Measurements from ENCODE around the gene SLC33A1. TPM values are rescaled to one million over a fixed set of nuclear protein-coding genes. Genes with fewer than 3 reads are reported as not detected.

The SLC33A1 gene
- polyA plus RNA-seq, 1 donor from 2014 or later: 16.1 TPM

DNA sequence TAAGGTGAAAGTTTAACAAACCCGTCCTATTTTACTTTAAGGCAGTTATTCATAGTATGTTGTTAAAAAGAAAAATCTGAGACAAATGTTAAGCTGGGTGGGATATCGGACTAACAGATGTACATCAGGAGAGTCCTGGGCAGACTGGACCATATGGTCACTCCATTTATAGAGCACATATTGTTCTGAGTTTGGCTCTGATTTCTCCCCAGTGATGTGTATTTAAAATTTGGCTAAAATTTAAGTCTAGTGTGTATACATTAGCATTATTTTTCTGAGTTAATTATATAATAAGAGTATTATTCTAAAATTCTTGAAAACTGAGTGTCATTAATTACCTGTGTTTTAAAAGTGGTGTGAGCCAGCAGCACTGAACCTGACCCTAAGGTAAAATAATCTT is 22.3 kb upstream of the SLC33A1 start:
- Histone ChIP-seq H3K9me2 (ENCODE audit: insufficient read depth, low read length) (no peaks in the 10 kb centered on the region), H4K20me1 (ENCODE audit: insufficient read depth) (no peaks in the 10 kb centered on the region), H3K27ac (ENCODE audit: low read length) (no peak overlapping the region), H3K27me3 (ENCODE audit: insufficient read depth, low read depth, low read length) (no peaks in the 10 kb centered on the region), H3F3A (ENCODE audit: insufficient read depth, low read length, poor library complexity, severe bottlenecking) (no peaks in the 10 kb centered on the region), H2AFZ (ENCODE audit: low read depth, low read length) (no peak overlapping the region), H3K9me3 (ENCODE audit: low read length) (no peaks in the 10 kb centered on the region), H3K4me2 (ENCODE audit: low read length) (no peak overlapping the region), H3K9ac (ENCODE audit: low read length) (no peak overlapping the region), H3K4me3 (ENCODE audit: low read length) (no peak overlapping the region), H3K36me3 (ENCODE audit: insufficient read depth, low read length) (no peaks in the 10 kb centered on the region), H3K79me2 (replicated peaks; ENCODE audit: insufficient read depth, low read length) (peaks cover 98% of the 10 kb centered on the region)
- TF ChIP-seq, protein P1, sequence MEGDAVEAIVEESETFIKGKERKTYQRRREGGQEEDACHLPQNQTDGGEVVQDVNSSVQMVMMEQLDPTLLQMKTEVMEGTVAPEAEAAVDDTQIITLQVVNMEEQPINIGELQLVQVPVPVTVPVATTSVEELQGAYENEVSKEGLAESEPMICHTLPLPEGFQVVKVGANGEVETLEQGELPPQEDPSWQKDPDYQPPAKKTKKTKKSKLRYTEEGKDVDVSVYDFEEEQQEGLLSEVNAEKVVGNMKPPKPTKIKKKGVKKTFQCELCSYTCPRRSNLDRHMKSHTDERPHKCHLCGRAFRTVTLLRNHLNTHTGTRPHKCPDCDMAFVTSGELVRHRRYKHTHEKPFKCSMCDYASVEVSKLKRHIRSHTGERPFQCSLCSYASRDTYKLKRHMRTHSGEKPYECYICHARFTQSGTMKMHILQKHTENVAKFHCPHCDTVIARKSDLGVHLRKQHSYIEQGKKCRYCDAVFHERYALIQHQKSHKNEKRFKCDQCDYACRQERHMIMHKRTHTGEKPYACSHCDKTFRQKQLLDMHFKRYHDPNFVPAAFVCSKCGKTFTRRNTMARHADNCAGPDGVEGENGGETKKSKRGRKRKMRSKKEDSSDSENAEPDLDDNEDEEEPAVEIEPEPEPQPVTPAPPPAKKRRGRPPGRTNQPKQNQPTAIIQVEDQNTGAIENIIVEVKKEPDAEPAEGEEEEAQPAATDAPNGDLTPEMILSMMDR (IDR thresholded peaks at IDR 0.05; ENCODE audit: poor library complexity, severe bottlenecking): no peak
- TF ChIP-seq RAD21 (conservative IDR thresholded peaks at IDR 0.05) (no peak), SMC3 (conservative IDR thresholded peaks at IDR 0.05; ENCODE audit: poor library complexity) (no peak), EZH2 (IDR thresholded peaks at IDR 0.05; ENCODE audit: borderline replicate concordance, insufficient read depth, low read length, poor library complexity, severe bottlenecking) (no peak), EP300 (conservative IDR thresholded peaks at IDR 0.05; ENCODE audit: poor library complexity, severe bottlenecking) (no peak), TAF1 (IDR thresholded peaks at IDR 0.05; ENCODE audit: low read depth) (no peak), MXI1 (conservative IDR thresholded peaks at IDR 0.05; ENCODE audit: poor library complexity, severe bottlenecking) (no peak), POLR2AphosphoS5 (IDR thresholded peaks at IDR 0.05) (no peak)
- TF ChIP-seq, protein P2, sequence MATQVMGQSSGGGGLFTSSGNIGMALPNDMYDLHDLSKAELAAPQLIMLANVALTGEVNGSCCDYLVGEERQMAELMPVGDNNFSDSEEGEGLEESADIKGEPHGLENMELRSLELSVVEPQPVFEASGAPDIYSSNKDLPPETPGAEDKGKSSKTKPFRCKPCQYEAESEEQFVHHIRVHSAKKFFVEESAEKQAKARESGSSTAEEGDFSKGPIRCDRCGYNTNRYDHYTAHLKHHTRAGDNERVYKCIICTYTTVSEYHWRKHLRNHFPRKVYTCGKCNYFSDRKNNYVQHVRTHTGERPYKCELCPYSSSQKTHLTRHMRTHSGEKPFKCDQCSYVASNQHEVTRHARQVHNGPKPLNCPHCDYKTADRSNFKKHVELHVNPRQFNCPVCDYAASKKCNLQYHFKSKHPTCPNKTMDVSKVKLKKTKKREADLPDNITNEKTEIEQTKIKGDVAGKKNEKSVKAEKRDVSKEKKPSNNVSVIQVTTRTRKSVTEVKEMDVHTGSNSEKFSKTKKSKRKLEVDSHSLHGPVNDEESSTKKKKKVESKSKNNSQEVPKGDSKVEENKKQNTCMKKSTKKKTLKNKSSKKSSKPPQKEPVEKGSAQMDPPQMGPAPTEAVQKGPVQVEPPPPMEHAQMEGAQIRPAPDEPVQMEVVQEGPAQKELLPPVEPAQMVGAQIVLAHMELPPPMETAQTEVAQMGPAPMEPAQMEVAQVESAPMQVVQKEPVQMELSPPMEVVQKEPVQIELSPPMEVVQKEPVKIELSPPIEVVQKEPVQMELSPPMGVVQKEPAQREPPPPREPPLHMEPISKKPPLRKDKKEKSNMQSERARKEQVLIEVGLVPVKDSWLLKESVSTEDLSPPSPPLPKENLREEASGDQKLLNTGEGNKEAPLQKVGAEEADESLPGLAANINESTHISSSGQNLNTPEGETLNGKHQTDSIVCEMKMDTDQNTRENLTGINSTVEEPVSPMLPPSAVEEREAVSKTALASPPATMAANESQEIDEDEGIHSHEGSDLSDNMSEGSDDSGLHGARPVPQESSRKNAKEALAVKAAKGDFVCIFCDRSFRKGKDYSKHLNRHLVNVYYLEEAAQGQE (IDR thresholded peaks at IDR 0.05; ENCODE audit: borderline replicate concordance): no peak

DNA sequence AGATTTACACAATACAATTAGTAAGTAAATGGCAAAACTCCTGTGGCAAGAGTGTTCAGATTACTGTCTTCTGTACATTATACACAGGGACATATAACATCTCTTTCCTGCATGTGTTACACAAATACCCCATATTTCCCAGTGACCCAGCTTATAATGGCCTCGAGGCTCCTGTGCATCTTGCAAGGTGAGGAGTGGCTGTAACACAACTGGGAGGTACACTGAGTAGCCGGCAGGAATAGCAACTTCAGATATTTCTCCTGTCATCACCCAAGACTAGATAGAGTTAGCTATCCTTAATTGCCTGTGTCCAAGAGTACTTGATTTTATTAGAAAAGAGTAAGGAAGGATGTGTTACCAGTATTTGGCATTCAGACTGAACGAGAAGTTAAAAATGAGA is 21.8 kb upstream of the SLC33A1 start:
- Histone ChIP-seq H3K9ac (ENCODE audit: low read length) (no peak overlapping the region), H3F3A (ENCODE audit: insufficient read depth, low read length, poor library complexity, severe bottlenecking) (no peaks in the 10 kb centered on the region), H3K9me2 (ENCODE audit: insufficient read depth, low read length) (no peaks in the 10 kb centered on the region), H2AFZ (ENCODE audit: low read depth, low read length) (no peak overlapping the region), H3K9me3 (ENCODE audit: low read length) (no peaks in the 10 kb centered on the region), H3K4me2 (ENCODE audit: low read length) (no peak overlapping the region), H3K4me3 (ENCODE audit: low read length) (no peak overlapping the region), H4K20me1 (ENCODE audit: insufficient read depth) (no peaks in the 10 kb centered on the region), H3K79me2 (replicated peaks; ENCODE audit: insufficient read depth, low read length) (peaks cover 98% of the 10 kb centered on the region), H3K27me3 (ENCODE audit: insufficient read depth, low read depth, low read length) (no peaks in the 10 kb centered on the region), H3K36me3 (ENCODE audit: insufficient read depth, low read length) (no peaks in the 10 kb centered on the region), H3K27ac (ENCODE audit: low read length) (no peak overlapping the region)
- TF ChIP-seq MXI1 (conservative IDR thresholded peaks at IDR 0.05; ENCODE audit: poor library complexity, severe bottlenecking): no peak
- no peak for TF ChIP-seq POLR2AphosphoS5 (IDR thresholded peaks at IDR 0.05)
- TF ChIP-seq, protein P2 (IDR thresholded peaks at IDR 0.05; ENCODE audit: borderline replicate concordance): no peak
- TF ChIP-seq, protein P1 (IDR thresholded peaks at IDR 0.05; ENCODE audit: poor library complexity, severe bottlenecking): no peak
- no peak for TF ChIP-seq TAF1 (IDR thresholded peaks at IDR 0.05; ENCODE audit: low read depth)
- no peak for TF ChIP-seq SMC3 (conservative IDR thresholded peaks at IDR 0.05; ENCODE audit: poor library complexity)
- no peak for TF ChIP-seq EP300 (conservative IDR thresholded peaks at IDR 0.05; ENCODE audit: poor library complexity, severe bottlenecking)
- TF ChIP-seq RAD21 (conservative IDR thresholded peaks at IDR 0.05): no peak
- no peak for TF ChIP-seq EZH2 (IDR thresholded peaks at IDR 0.05; ENCODE audit: borderline replicate concordance, insufficient read depth, low read length, poor library complexity, severe bottlenecking)

Measured in neural cell (in vitro differentiated cells).